H9 (cell line): ENCODE data around the gene PLCB1. TPM values are rescaled to one million over a fixed set of nuclear protein-coding genes. Genes with fewer than 3 reads are reported as not detected.

Experiments used
- DNase-seq: peaks from one replicate; pipeline ENCODE4 v3.0.0-alpha.2; 2017
- H2AFZ ChIP-seq: one replicate; pipeline ENCODE4 v1.6.1; 2013; ENCODE audit warnings: mild to moderate bottlenecking, low read length, control low read depth, moderate library complexity
- H2AK5ac ChIP-seq: 2 replicates; pipeline ENCODE4 v1.6.1; 2013; ENCODE audit warnings: low read length, control low read depth, mixed read lengths; ENCODE audit not compliant: insufficient read length
- H2BK120ac ChIP-seq: one replicate; pipeline ENCODE4 v1.6.1; 2013; ENCODE audit warnings: low read depth, mild to moderate bottlenecking, low read length, control low read depth, inconsistent platforms; ENCODE audit not compliant: poor library complexity, severe bottlenecking
- H2BK12ac ChIP-seq: 2 replicates; pipeline ENCODE4 v1.6.1; 2013; ENCODE audit warnings: low read length, control low read depth, mixed read lengths, low read depth; ENCODE audit not compliant: insufficient read length
- H2BK15ac ChIP-seq: 2 replicates; pipeline ENCODE4 v1.6.1; 2013; ENCODE audit warnings: low read depth, low read length, control low read depth
- H2BK20ac ChIP-seq: one replicate; pipeline ENCODE4 v1.6.1; 2013; ENCODE audit warnings: low read depth, mild to moderate bottlenecking, low read length, control low read depth, inconsistent platforms; ENCODE audit not compliant: poor library complexity, severe bottlenecking
- H2BK5ac ChIP-seq: 2 replicates; pipeline ENCODE4 v1.6.1; 2013; ENCODE audit warnings: low read length, control low read depth, mixed read lengths; ENCODE audit not compliant: insufficient read length
- H3K14ac ChIP-seq: 2 replicates; pipeline ENCODE4 v1.6.1; 2013; ENCODE audit warnings: low read length, control low read depth; ENCODE audit not compliant: insufficient read depth
- H3K18ac ChIP-seq: 2 replicates; pipeline ENCODE4 v1.6.1; 2013; ENCODE audit warnings: low read depth, mild to moderate bottlenecking, mixed read lengths, low read length, control low read depth; ENCODE audit not compliant: insufficient read length
- H3K23ac ChIP-seq: 2 replicates; pipeline ENCODE4 v1.6.1; 2013; ENCODE audit warnings: low read length, control low read depth, mixed read lengths, low read depth; ENCODE audit not compliant: insufficient read length
- H3K23me2 ChIP-seq: 2 replicates; pipeline ENCODE4 v1.6.1; 2013; ENCODE audit warnings: low read depth, mild to moderate bottlenecking, mixed read lengths, low read length, control low read depth; ENCODE audit not compliant: insufficient read length, poor library complexity, severe bottlenecking
- H3K27ac ChIP-seq: 2 replicates; pipeline ENCODE4 v1.5.1; 2013; ENCODE audit warnings: low read length, control low read depth, mixed read lengths, low read depth; ENCODE audit not compliant: insufficient read length
- H3K27me3 ChIP-seq: 2 replicates; pipeline ENCODE4 v1.6.1; 2013; ENCODE audit warnings: low read length, control low read depth, inconsistent platforms; ENCODE audit not compliant: insufficient read depth
- H3K4ac ChIP-seq: 2 replicates; pipeline ENCODE4 v1.6.1; 2013; ENCODE audit warnings: low read depth, mild to moderate bottlenecking, control low read depth, inconsistent platforms, low read length, moderate library complexity
- H3K4me1 ChIP-seq: 2 replicates; pipeline ENCODE4 v1.6.1; 2013; ENCODE audit warnings: low read length, control low read depth, inconsistent platforms; ENCODE audit not compliant: insufficient read depth
- H3K4me2 ChIP-seq: 2 replicates; pipeline ENCODE4 v1.6.1; 2013; ENCODE audit warnings: low read length, control low read depth, mixed read lengths; ENCODE audit not compliant: insufficient read length, insufficient read depth
- H3K56ac ChIP-seq: 2 replicates; pipeline ENCODE4 v1.6.1; 2013; ENCODE audit warnings: low read depth, mild to moderate bottlenecking, mixed read lengths, low read length, control low read depth; ENCODE audit not compliant: insufficient read length
- H3K79me1 ChIP-seq: 2 replicates; pipeline ENCODE4 v1.6.1; 2013; ENCODE audit warnings: low read depth, mild to moderate bottlenecking, moderate library complexity, low read length, control low read depth, inconsistent platforms; ENCODE audit not compliant: insufficient read depth, poor library complexity, severe bottlenecking
- H3K79me2 ChIP-seq: 2 replicates; pipeline ENCODE4 v1.6.1; 2013; ENCODE audit warnings: low read length, control low read depth, inconsistent platforms; ENCODE audit not compliant: insufficient read depth
- H3K9ac ChIP-seq: 2 replicates; pipeline ENCODE4 v1.6.1; 2013; ENCODE audit warnings: low read length, control low read depth, mixed read lengths; ENCODE audit not compliant: insufficient read length; ENCODE audit errors: extremely low read depth
- H3K9me3 ChIP-seq: one replicate; pipeline ENCODE4 v1.6.1; 2013; ENCODE audit warnings: low read depth, low read length, inconsistent platforms; ENCODE audit not compliant: control insufficient read depth
- H3T11ph ChIP-seq: one replicate; pipeline ENCODE4 v1.6.1; 2013; ENCODE audit warnings: mild to moderate bottlenecking, low read length, control low read depth, inconsistent platforms
- H4K20me1 ChIP-seq: one replicate; pipeline ENCODE4 v1.6.1; 2013; ENCODE audit not compliant: control insufficient read depth, insufficient read length, insufficient read depth
- H4K5ac ChIP-seq: 2 replicates; pipeline ENCODE4 v1.6.1; 2013; ENCODE audit warnings: low read depth, mild to moderate bottlenecking, mixed read lengths, low read length, control low read depth; ENCODE audit not compliant: insufficient read length
- H4K8ac ChIP-seq: replicated peaks from 2 replicates; pipeline ENCODE4 v1.6.1; 2013; ENCODE audit warnings: low read length, control low read depth, mixed read lengths, low read depth; ENCODE audit not compliant: insufficient read length
- H4K91ac ChIP-seq: 2 replicates; pipeline ENCODE4 v1.6.1; 2013; ENCODE audit warnings: low read depth, mild to moderate bottlenecking, moderate library complexity, mixed read lengths, low read length, control low read depth; ENCODE audit not compliant: insufficient read length
- H3K27ac Mint-ChIP-seq, 3 experiments: 2 replicates in 2 of 3; 3 replicates in 1 of 3; pipeline ENCODE4 v1.8.0; 2020 to 2021; ENCODE audit warnings: mixed read lengths in 3 of 3, mild to moderate bottlenecking in 1 of 3, moderate library complexity in 1 of 3
- H3K27me3 Mint-ChIP-seq: 2 replicates; pipeline ENCODE4 v1.8.0; 2021; ENCODE audit warnings: low read depth, mild to moderate bottlenecking, moderate library complexity, mixed read lengths
- H3K36me3 Mint-ChIP-seq, 3 experiments: 2 replicates in 2 of 3; 3 replicates in 1 of 3; pipeline ENCODE4 v1.8.0; 2020 to 2021; ENCODE audit warnings: low read depth in 3 of 3, mixed read lengths in 3 of 3; ENCODE audit not compliant: insufficient read depth in 1 of 3
- H3K4me1 Mint-ChIP-seq, 2 experiments: 2 replicates each; pipeline ENCODE4 v1.8.0; 2020; ENCODE audit warnings: mixed read lengths in 2 of 2
- H3K4me3 Mint-ChIP-seq, 2 experiments: 2 replicates in 1 of 2; 3 replicates in 1 of 2; pipeline ENCODE4 v1.8.0; 2020 to 2021; ENCODE audit warnings: mild to moderate bottlenecking in 2 of 2, mixed read lengths in 2 of 2, moderate library complexity in 1 of 2
- H3K9me3 Mint-ChIP-seq, 2 experiments: 2 replicates in 1 of 2; 3 replicates in 1 of 2; pipeline ENCODE4 v1.8.0; 2020; ENCODE audit warnings: mild to moderate bottlenecking in 2 of 2, mixed read lengths in 2 of 2, moderate library complexity in 1 of 2
- CTCF ChIP-seq: fragments of 200-600 bp; sonication (generic); conservative IDR thresholded peaks from 3 replicates; pipeline ENCODE4 v1.8.0; 2021; ENCODE audit warnings: antibody characterized with exemption, mild to moderate bottlenecking
- WGBS: extraction: QIAGEN DNeasy Blood & Tissue Kit; methylation state at CpG from one replicate; pipeline ENCODE4 v1.1.7; 2013; ENCODE audit warnings: missing lambda C conversion rate, low lambda C conversion rate, mixed read lengths; ENCODE audit not compliant: insufficient read length; ENCODE audit errors: extremely low coverage; 5-methylcytosine and 5-hydroxymethylcytosine counted together
- total RNA-seq: library from RNA; stranded (reverse); gene quantifications from 2 replicates; pipeline ENCODE4 v1.2.1, GENCODE V29; 2021

PLCB1 gene
- total RNA-seq, 1 experiment from 2014 or later = 11.5 TPM

- H3K9ac ChIP-seq = no peak overlapping the region
- no peaks in the 10 kb centered on the region for H3K23me2 ChIP-seq
- H3K4me1 ChIP-seq = no peaks in the 10 kb centered on the region
- H3K9me3 ChIP-seq = no peaks in the 10 kb centered on the region
- no peak overlapping the region for H4K8ac ChIP-seq
- no peaks in the 10 kb centered on the region for H4K20me1 ChIP-seq
- no CpG with 5 or more reads among the region's 2 CpGs for WGBS
- H3K18ac ChIP-seq = no peak overlapping the region
- DNase-seq = no peak
- peaks cover 11 to 18% (median 11%) of the 10 kb centered on the region in 3 experiments for H3K36me3 Mint-ChIP-seq
- H2BK20ac ChIP-seq = no peak overlapping the region
- H3K9me3 Mint-ChIP-seq = peaks cover 23 to 24% of the 10 kb centered on the region in 2 experiments
- H3K4me3 Mint-ChIP-seq = no peak overlapping the region
- no peaks in the 10 kb centered on the region for H3K79me2 ChIP-seq
- no peak overlapping the region for H2AFZ ChIP-seq
- H3T11ph ChIP-seq = no peak overlapping the region
- no peak for TF ChIP-seq CTCF
- H2BK5ac ChIP-seq = no peak overlapping the region
- H2AK5ac ChIP-seq = no peak overlapping the region
- no peak overlapping the region for H3K56ac ChIP-seq
- H3K4me2 ChIP-seq = no peak overlapping the region
- no peak overlapping the region for H3K4ac ChIP-seq
- no peaks in the 10 kb centered on the region for H3K27me3 ChIP-seq
- H2BK12ac ChIP-seq = no peak overlapping the region
- no peak overlapping the region for H3K27ac ChIP-seq
- H2BK120ac ChIP-seq = no peak overlapping the region
- no peak overlapping the region for H4K91ac ChIP-seq
- peaks cover 1% of the 10 kb centered on the region; the same call in 1 of the 2 replicates for H3K27me3 Mint-ChIP-seq
- H3K79me1 ChIP-seq = no peaks in the 10 kb centered on the region
- no peak overlapping the region for H3K23ac ChIP-seq
- H3K27ac Mint-ChIP-seq = no peak overlapping the region
- no peak overlapping the region for H4K5ac ChIP-seq
- no peak overlapping the region for H2BK15ac ChIP-seq
- H3K14ac ChIP-seq = no peak overlapping the region
- no peaks in the 10 kb centered on the region for H3K4me1 Mint-ChIP-seq
Observed at GRCh38 chr20:8155812-8156211, 23.7 kb downstream of the PLCB1 start.
